Activated CD4-positive, alpha-beta T cell treated with anti-CD3 and anti-CD28 coated beads, Interleukin-2, Interleukin-6, amounts not matched to agents 100 ng/mL and 50 ng/mL, durations not matched to agents 16 hours and 8 hours (primary cell): ENCODE data around the gene IFNAR2.
"Not testable (repeated sequence)": the region's sequence is repeated elsewhere in the genome, so short reads cannot be mapped to it uniquely, and the experiment has no call there.

Experiments used
- DNase-seq: peaks from one replicate; pipeline ENCODE4 v3.0.0-alpha.2; 2020

Gene IFNAR2

GRCh38 chr21:33217138-33217520, 12.6 kb upstream of the IFNAR2 start:
- DNase-seq = no peak

GRCh38 chr21:33219300-33219699, 10.4 kb upstream of the IFNAR2 start:
- DNase-seq = no peak

- DNase-seq = no peak
Observed at GRCh38 chr21:33219954-33220353, 9.8 kb upstream of the IFNAR2 start.

GRCh38 chr21:33225376-33225775, 4.4 kb upstream of the IFNAR2 start:
- DNase-seq = not testable (repeated sequence)

GRCh38 chr21:33228455-33228854, 1.3 kb upstream of the IFNAR2 start:
- no peak for DNase-seq

- no peak for DNase-seq
Observed at GRCh38 chr21:33229099-33229783, 497 bp upstream of the IFNAR2 start.

- DNase-seq = peak; percentile 39
Observed at GRCh38 chr21:33230545-33231324, 997 bp downstream of the IFNAR2 start.

- DNase-seq = peak; percentile 86
Observed at GRCh38 chr21:33231526-33231925, 1.8 kb downstream of the IFNAR2 start.

- no peak for DNase-seq
Observed at GRCh38 chr21:33232291-33233034, 2.7 kb downstream of the IFNAR2 start.

GRCh38 chr21:33234635-33235520, 5.1 kb downstream of the IFNAR2 start:
- DNase-seq = no peak

GRCh38 chr21:33236013-33236686, 6.4 kb downstream of the IFNAR2 start:
- DNase-seq = no peak

GRCh38 chr21:33236766-33237165, 7.0 kb downstream of the IFNAR2 start:
- no peak for DNase-seq

- no peak for DNase-seq
Observed at GRCh38 chr21:33237486-33237885, 7.7 kb downstream of the IFNAR2 start.

GRCh38 chr21:33238146-33238545, 8.4 kb downstream of the IFNAR2 start:
- peak; percentile 36 for DNase-seq

GRCh38 chr21:33238565-33239255, 9.0 kb downstream of the IFNAR2 start:
- DNase-seq = peak; percentile 59

- not testable (repeated sequence) for DNase-seq
Observed at GRCh38 chr21:33239559-33240127, 9.9 kb downstream of the IFNAR2 start.

GRCh38 chr21:33240404-33240803, 10.7 kb downstream of the IFNAR2 start:
- DNase-seq = no peak

- no peak for DNase-seq
Observed at GRCh38 chr21:33241846-33242245, 12.1 kb downstream of the IFNAR2 start.

- not testable (repeated sequence) for DNase-seq
Observed at GRCh38 chr21:33242846-33243245, 13.1 kb downstream of the IFNAR2 start.

GRCh38 chr21:33244082-33244778, 14.5 kb downstream of the IFNAR2 start:
- no peak for DNase-seq

- DNase-seq = no peak
Observed at GRCh38 chr21:33244779-33245105, 15.0 kb downstream of the IFNAR2 start.
